NB4 (cell line): ENCODE data around the gene IRF9.

ENCODE experiments used
- MYC ChIP-seq: IDR thresholded peaks from 2 replicates; pipeline ENCODE4 v1.6.1; 2011; ENCODE audit warnings: low read depth, low read length
- TF ChIP-seq, protein P1 (sequence below): IDR thresholded peaks from one replicate; pipeline ENCODE4 v1.5.1; 2012; ENCODE audit warnings: low read depth, low read length

DNA sequence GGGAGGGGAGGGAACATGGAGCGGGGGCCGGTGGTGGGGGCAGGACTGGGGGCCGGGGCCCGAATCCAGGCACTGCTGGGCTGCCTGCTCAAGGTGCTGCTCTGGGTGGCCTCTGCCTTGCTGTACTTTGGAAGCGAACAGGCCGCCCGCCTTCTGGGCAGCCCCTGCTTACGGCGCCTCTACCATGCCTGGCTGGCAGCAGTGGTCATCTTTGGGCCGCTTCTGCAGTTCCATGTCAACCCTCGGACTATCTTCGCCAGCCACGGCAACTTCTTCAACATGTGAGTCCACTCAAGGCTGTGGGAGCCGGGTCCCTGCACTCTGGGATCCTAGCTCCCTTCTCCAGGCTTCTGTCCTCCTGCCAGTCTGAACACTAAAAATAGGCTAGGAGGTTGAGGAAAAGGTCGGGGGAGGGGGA lies 29.5 kb upstream of the IRF9 start:
- TF ChIP-seq, protein P1, sequence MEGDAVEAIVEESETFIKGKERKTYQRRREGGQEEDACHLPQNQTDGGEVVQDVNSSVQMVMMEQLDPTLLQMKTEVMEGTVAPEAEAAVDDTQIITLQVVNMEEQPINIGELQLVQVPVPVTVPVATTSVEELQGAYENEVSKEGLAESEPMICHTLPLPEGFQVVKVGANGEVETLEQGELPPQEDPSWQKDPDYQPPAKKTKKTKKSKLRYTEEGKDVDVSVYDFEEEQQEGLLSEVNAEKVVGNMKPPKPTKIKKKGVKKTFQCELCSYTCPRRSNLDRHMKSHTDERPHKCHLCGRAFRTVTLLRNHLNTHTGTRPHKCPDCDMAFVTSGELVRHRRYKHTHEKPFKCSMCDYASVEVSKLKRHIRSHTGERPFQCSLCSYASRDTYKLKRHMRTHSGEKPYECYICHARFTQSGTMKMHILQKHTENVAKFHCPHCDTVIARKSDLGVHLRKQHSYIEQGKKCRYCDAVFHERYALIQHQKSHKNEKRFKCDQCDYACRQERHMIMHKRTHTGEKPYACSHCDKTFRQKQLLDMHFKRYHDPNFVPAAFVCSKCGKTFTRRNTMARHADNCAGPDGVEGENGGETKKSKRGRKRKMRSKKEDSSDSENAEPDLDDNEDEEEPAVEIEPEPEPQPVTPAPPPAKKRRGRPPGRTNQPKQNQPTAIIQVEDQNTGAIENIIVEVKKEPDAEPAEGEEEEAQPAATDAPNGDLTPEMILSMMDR, result no peak
- TF ChIP-seq MYC, result no peak
